Ascending aorta (tissue), 2 donors: ENCODE results near the gene ELOVL5. TPM values are rescaled to one million over a fixed set of nuclear protein-coding genes. Genes with fewer than 3 reads are reported as not detected.

Experiments used
- DNase-seq, 2 donors: peaks; one replicate each; pipeline ENCODE4 v3.0.0-alpha.2; 2019; ENCODE audit warnings: low spot score in 2 of 2
- H3K27ac ChIP-seq, 2 donors: fragments of 200-600 bp; sonication (generic); one replicate each; pipeline ENCODE4 v1.5.1; 2016 to 2017; ENCODE audit warnings: mild to moderate bottlenecking in 1 of 2
- H3K27me3 ChIP-seq: fragments of 200-600 bp; sonication (generic); one replicate; pipeline ENCODE4 v1.5.1; 2017
- H3K36me3 ChIP-seq, 2 donors: fragments of 200-600 bp; sonication (generic); one replicate each; pipeline ENCODE4 v1.5.1; 2016
- H3K4me1 ChIP-seq, 2 donors: fragments of 200-600 bp; sonication (generic); one replicate each; pipeline ENCODE4 v1.5.1; 2016 to 2017; ENCODE audit warnings: mild to moderate bottlenecking in 1 of 2
- H3K4me3 ChIP-seq, 2 donors: fragments of 200-600 bp; sonication (generic); one replicate each; pipeline ENCODE4 v1.5.1; 2016 to 2017; ENCODE audit warnings: mild to moderate bottlenecking in 1 of 2
- H3K9me3 ChIP-seq, 2 donors: fragments of 200-600 bp; sonication (generic); one replicate each; pipeline ENCODE4 v1.5.1; 2016
- CTCF ChIP-seq, 3 experiments: fragments of 200-600 bp in 2 of 3; fragments of 450-650 bp in 1 of 3; sonication (generic) in 2 of 3; IDR thresholded peaks; one replicate each; pipeline ENCODE4 v1.5.1; 2016 to 2019; ENCODE audit warnings: antibody characterized with exemption in 3 of 3, mild to moderate bottlenecking in 1 of 3, moderate library complexity in 1 of 3
- intact Hi-C: fragments of 100-400 bp; cut with DNase I; formaldehyde crosslinking; loops from one replicate; pipeline ENCODE4 v1.15.1; 2023
- total RNA-seq: library from RNA; depleted of rRNA; stranded (reverse); fragments of >200 nt; gene quantifications from one replicate; pipeline ENCODE4 v1.1.0, GENCODE V29; 2016

Gene ELOVL5
- total RNA-seq, 1 donor from 2014 or later, result 53.7 TPM

DNA sequence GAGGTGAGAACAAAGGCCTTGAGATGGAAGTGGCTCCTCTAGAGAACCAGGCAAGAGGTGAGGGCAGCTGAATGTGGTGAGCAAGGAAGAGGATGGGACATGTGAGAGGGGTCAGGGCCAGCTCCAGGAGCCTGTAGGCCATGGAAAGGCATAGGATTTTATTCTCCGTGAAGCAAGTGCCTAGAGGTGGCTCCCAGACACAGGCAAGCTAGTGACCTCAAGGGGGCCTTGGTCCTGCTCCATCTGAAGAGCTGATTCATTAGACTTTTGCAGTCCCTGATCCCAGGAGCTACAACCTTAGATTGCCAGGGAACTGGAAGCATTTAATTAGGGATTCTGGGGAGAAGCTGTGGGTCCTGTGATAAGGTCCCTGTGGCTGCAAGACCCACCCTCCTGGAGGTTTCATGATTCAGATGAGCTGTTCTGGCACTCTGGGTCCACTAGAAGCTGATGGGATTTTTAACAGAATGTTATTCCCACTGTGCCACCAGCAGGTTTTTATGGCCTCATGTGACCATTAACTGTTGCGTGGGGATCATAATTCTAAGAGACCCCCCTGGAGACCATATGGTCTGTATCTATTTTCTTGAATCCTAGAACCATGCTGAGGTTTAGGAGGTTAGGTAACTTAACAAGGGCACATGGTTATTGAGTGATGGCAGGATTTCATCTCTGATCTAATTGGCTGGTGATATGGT lies 90.5 kb downstream of the ELOVL5 start:
- H3K9me3 ChIP-seq, result no peaks in the 10 kb centered on the region
- no peak overlapping the region for H3K27ac ChIP-seq
- TF ChIP-seq CTCF (IDR thresholded peaks at IDR 0.05), result no peak
- no peak for DNase-seq
- intact Hi-C loops, result no loop called here
- H3K4me3 ChIP-seq, result no peak overlapping the region
- H3K4me1 ChIP-seq, result no peaks in the 10 kb centered on the region
- peaks cover 11 to 15% of the 10 kb centered on the region in 2 donors for H3K36me3 ChIP-seq
- no peaks in the 10 kb centered on the region for H3K27me3 ChIP-seq

GRCh38 chr6:53257533-53257932 lies 91.2 kb downstream of the ELOVL5 start:
- Histone ChIP-seq H3K9me3 (no peaks in the 10 kb centered on the region), H3K4me1 (no peaks in the 10 kb centered on the region), H3K27me3 (no peaks in the 10 kb centered on the region), H3K4me3 (no peak overlapping the region), H3K36me3 (peaks cover 9 to 15% of the 10 kb centered on the region in 2 donors), H3K27ac (no peak overlapping the region)
- no peak for DNase-seq
- intact Hi-C loops, result no loop called here
- TF ChIP-seq CTCF (IDR thresholded peaks at IDR 0.05), result no peak

DNA sequence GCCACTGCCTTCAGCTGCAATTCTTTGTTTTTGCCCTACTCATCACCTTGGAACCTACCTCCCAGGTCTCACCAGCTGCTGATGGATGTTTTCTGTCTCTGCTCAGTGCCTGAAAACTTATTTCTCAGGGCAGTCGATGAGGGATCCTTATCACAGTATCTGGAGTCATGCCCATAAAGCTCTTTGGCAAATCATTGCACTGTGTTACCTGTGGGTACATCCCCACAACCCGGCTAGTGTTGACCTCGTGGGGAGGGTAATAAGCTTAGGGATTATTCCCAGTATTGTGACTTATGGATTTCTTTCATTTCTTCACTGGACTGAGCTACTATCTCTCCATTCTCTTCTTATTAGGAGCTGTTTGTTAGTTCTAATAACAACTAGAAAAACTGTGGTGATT lies 91.7 kb downstream of the ELOVL5 start:
- intact Hi-C loops, result no loop called here
- Histone ChIP-seq H3K4me1 (no peaks in the 10 kb centered on the region), H3K4me3 (no peak overlapping the region), H3K27ac (no peak overlapping the region), H3K27me3 (no peaks in the 10 kb centered on the region), H3K9me3 (no peaks in the 10 kb centered on the region), H3K36me3 (peaks cover 6 to 13% of the 10 kb centered on the region in 2 donors)
- DNase-seq, result no peak
- no peak for TF ChIP-seq CTCF (IDR thresholded peaks at IDR 0.05)

GRCh38 chr6:53252177-53252692 lies 96.5 kb downstream of the ELOVL5 start:
- no peak overlapping the region for H3K4me3 ChIP-seq
- H3K4me1 ChIP-seq, result peaks cover 4 to 14% of the 10 kb centered on the region in 2 donors
- no peak for DNase-seq
- H3K27me3 ChIP-seq, result no peaks in the 10 kb centered on the region
- H3K27ac ChIP-seq, result peak overlapping the region in 1 of 2 donors; percentile 72
- H3K9me3 ChIP-seq, result no peaks in the 10 kb centered on the region
- intact Hi-C loops, result no loop called here
- TF ChIP-seq CTCF (IDR thresholded peaks at IDR 0.05), result no peak
- no peaks in the 10 kb centered on the region for H3K36me3 ChIP-seq

DNA sequence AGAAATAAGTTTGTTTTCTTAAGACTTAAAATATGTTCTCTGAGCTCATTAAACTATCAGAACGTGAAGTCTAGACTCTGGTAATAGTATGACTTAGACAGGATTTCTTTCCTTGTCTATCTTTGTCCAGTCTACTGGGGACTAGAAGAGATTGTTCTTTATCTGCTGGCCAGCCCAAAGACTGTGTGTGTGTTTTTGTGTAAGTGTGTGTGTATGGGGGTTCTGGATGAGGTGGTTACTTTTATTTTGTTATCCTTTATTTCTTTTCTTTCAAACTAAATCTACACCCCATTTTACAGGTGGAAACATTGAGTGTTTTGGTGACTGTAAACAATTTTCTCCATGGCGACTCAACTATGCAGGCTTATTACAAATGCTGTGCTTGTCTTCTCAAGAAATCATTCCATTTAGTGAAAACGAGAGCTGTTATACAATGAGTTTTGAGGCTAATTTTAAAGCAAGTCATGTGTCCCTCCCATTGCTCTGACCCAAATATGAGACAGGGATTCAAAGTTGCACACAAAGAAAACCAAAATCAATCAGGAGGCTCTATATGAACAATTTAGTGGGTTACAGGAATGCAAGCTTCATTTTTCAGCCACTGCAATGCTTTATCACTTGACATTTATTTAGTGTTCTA lies 97.6 kb downstream of the ELOVL5 start:
- Histone ChIP-seq H3K9me3 (no peaks in the 10 kb centered on the region), H3K27ac (peak overlapping the region; percentile 60 to 72), H3K4me3 (no peak overlapping the region), H3K36me3 (no peaks in the 10 kb centered on the region), H3K4me1 (peaks cover 4 to 14% of the 10 kb centered on the region in 2 donors), H3K27me3 (no peaks in the 10 kb centered on the region)
- intact Hi-C loops, result no loop called here
- no peak for DNase-seq
- TF ChIP-seq CTCF (IDR thresholded peaks at IDR 0.05), result no peak
